Stomach (tissue), 9 donors: ENCODE measurements around the gene IFNK. TPM values are rescaled to one million over a fixed set of nuclear protein-coding genes. Genes with fewer than 3 reads are reported as not detected.

Experiments
- DNase-seq, 2 donors: peaks; one replicate each; pipeline versions ENCODE4 v3.0.0 to v3.0.0-alpha.2; 2013 to 2019
- H3K27ac ChIP-seq, 5 donors: fragments of 200-600 bp in 4 of 5; sonication (generic) in 4 of 5; one replicate each; pipeline ENCODE4 v1.5.1; 2013 to 2019; ENCODE audit warnings: mild to moderate bottlenecking in 1 of 5, moderate library complexity in 1 of 5
- H3K27me3 ChIP-seq, 3 donors: fragments of 200-600 bp; sonication (generic); one replicate each; pipeline ENCODE4 v1.5.1; 2017 to 2019; ENCODE audit warnings: mixed run types in 1 of 3
- H3K36me3 ChIP-seq, 4 donors: fragments of 200-600 bp; sonication (generic); 1 replicate in 3 of 4; 2 replicates in 1 of 4; pipeline ENCODE4 v1.5.1; 2016 to 2019
- H3K4me1 ChIP-seq, 4 donors: fragments of 200-600 bp; sonication (generic); one replicate each; pipeline ENCODE4 v1.5.1; 2016 to 2019
- H3K4me3 ChIP-seq, 4 donors: fragments of 200-600 bp; sonication (generic) in 3 of 4; one replicate each; pipeline ENCODE4 v1.5.1; 2016 to 2019; ENCODE audit warnings: mild to moderate bottlenecking in 1 of 4
- H3K9me3 ChIP-seq, 4 donors: fragments of 200-600 bp; sonication (generic); one replicate each; pipeline ENCODE4 v1.5.1; 2016 to 2019
- CTCF ChIP-seq, 7 experiments: fragments of 450-650 bp in 4 of 7; fragments of 200-600 bp in 3 of 7; sonication (generic) in 3 of 7; IDR thresholded peaks; one replicate each; pipeline ENCODE4 v1.5.1; 2016 to 2019; ENCODE audit warnings: antibody characterized with exemption in 7 of 7, control low read depth in 2 of 7, mild to moderate bottlenecking in 1 of 7
- EP300 ChIP-seq: sonication (generic); formaldehyde crosslinking; IDR thresholded peaks from one replicate; pipeline ENCODE4 v1.6.1; 2017; ENCODE audit warnings: antibody characterized with exemption
- POLR2A ChIP-seq, 4 donors: fragments of 450-650 bp; IDR thresholded peaks; one replicate each; pipeline ENCODE4 v1.6.1; 2016; ENCODE audit warnings: antibody characterized with exemption in 4 of 4, control low read depth in 2 of 4, mild to moderate bottlenecking in 1 of 4, moderate library complexity in 1 of 4
- POLR2AphosphoS5 ChIP-seq, 3 donors: sonication (generic); formaldehyde crosslinking; IDR thresholded peaks; one replicate each; pipeline ENCODE4 v1.6.1; 2016; ENCODE audit warnings: antibody characterized with exemption in 3 of 3
- WGBS, 5 donors: extraction: QIAGEN DNeasy Blood & Tissue Kit in 3 of 5; methylation state at CpG; one replicate each; pipeline versions ENCODE4 v1.1.5 to v1.1.7; 2013 to 2018; 5-methylcytosine and 5-hydroxymethylcytosine counted together
- intact Hi-C: fragments of 100-400 bp; cut with DNase I; formaldehyde crosslinking; loops from one replicate; pipeline ENCODE4 v1.15.1; 2023; ENCODE audit warnings: low total_unique reads
- polyA plus RNA-seq, 3 donors: library from polyadenylated mRNA; stranded (reverse); fragments of 200-250 nt; gene quantifications; one replicate each; pipeline ENCODE4 v1.2.3, GENCODE V29; 2013
- total RNA-seq, 5 donors: library from RNA; depleted of rRNA; stranded (reverse); fragments of >200 nt; gene quantifications; one replicate each; pipeline versions ENCODE4 v1.1.0 to v1.2.3, GENCODE V29; 2014 to 2016
- donor health status: healthy with polysubstance abuse.
- donor health status: Bipolar disorder and iron deficiency.
- donor health status: healthy.

IFNK gene
- total and polyA plus RNA-seq, 8 donors, result not detected

GRCh38 chr9:27561685-27562084 is 37.6 kb downstream of the IFNK start:
- Histone ChIP-seq H3K36me3 (peaks cover 7 to 78% (median 72%) of the 10 kb centered on the region in 4 donors), H3K4me3 (no peak overlapping the region), H3K4me1 (peaks cover 0 to 10% (median 3%) of the 10 kb centered on the region in 4 donors), H3K9me3 (no peaks in the 10 kb centered on the region), H3K27ac (no peak overlapping the region), H3K27me3 (no peaks in the 10 kb centered on the region)
- intact Hi-C loops, result no loop called here
- peak in 1 of 2 donors; percentile 51 for DNase-seq
- 46 to 64% (median 58%) methylated on average over 3 of the region's 3 CpGs for WGBS, 5 donors
- no peak for TF ChIP-seq POLR2AphosphoS5 (IDR thresholded peaks at IDR 0.05)
- TF ChIP-seq CTCF (IDR thresholded peaks at IDR 0.05), result no peak
- no peak for TF ChIP-seq POLR2A (IDR thresholded peaks at IDR 0.05)
- TF ChIP-seq EP300, result no peak

DNA sequence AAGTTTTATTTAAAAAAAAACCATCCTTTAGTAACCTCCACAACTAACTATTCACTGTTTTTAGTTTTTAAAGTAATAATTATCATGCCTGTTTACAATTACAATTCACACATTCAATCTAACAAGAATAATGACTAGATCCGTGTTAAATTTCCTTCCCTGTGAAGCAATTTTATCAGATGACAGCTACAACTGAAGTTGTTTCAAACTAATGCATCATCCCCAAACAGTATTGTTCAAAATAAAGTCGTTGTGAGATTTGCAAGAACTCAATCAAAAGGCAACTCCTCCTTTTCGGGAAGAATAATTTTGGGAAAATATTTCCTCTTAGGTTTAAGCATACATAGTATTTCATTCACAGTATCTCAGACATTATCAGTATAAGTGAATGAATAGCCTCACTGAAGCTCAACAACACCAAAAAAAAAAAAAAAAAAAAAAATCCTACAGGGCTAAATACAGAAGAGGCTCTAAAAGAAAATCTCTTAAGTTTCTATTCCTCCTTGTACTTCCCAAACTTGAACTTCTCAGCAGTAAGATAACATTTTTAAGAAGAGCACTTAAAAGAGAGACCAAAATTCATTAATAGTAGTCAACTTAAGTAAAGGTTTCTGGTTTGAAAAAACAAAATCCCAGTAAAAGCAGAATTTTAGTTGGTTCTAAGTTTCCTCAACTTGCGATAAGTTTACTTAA is 39.8 kb downstream of the IFNK start:
- no peak for DNase-seq
- H3K9me3 ChIP-seq, result no peaks in the 10 kb centered on the region
- peaks cover 0 to 16% (median 5%) of the 10 kb centered on the region in 4 donors for H3K4me1 ChIP-seq
- H3K4me3 ChIP-seq, result no peak overlapping the region
- WGBS, 5 donors, result 75 to 90% (median 83%) methylated on average over 4 of the region's 4 CpGs
- H3K27me3 ChIP-seq, result no peaks in the 10 kb centered on the region
- H3K27ac ChIP-seq, result peak overlapping the region in 1 of 5 donors; percentile 6
- intact Hi-C loops, result no loop called here
- H3K36me3 ChIP-seq, result peaks cover 0 to 61% (median 53%) of the 10 kb centered on the region in 4 donors
- TF ChIP-seq POLR2AphosphoS5 (IDR thresholded peaks at IDR 0.05) (no peak), EP300 (no peak), CTCF (IDR thresholded peaks at IDR 0.05) (no peak), POLR2A (IDR thresholded peaks at IDR 0.05) (no peak)

- TF ChIP-seq POLR2AphosphoS5 (IDR thresholded peaks at IDR 0.05), result no peak
- TF ChIP-seq CTCF (IDR thresholded peaks at IDR 0.05), result no peak
- no peak for TF ChIP-seq EP300
- no peak for TF ChIP-seq POLR2A (IDR thresholded peaks at IDR 0.05)
- no peaks in the 10 kb centered on the region for H3K27me3 ChIP-seq
- no peak for DNase-seq
- H3K36me3 ChIP-seq, result peaks cover 0 to 54% (median 50%) of the 10 kb centered on the region in 4 donors
- 86 to 89% (median 88%) methylated on average over 1 of the region's 1 CpG for WGBS, 5 donors
- intact Hi-C loops, result no loop called here
- H3K27ac ChIP-seq, result peak overlapping the region in 2 of 5 donors; percentile 6 to 36
- H3K4me1 ChIP-seq, result peaks cover 0 to 23% (median 7%) of the 10 kb centered on the region in 4 donors
- no peaks in the 10 kb centered on the region for H3K9me3 ChIP-seq
- H3K4me3 ChIP-seq, result no peak overlapping the region
These were observed 40.6 kb downstream of the IFNK start for GRCh38 chr9:27564670-27565069.

- peaks cover 0 to 30% (median 11%) of the 10 kb centered on the region in 4 donors for H3K4me1 ChIP-seq
- no peak for DNase-seq
- no peaks in the 10 kb centered on the region for H3K9me3 ChIP-seq
- intact Hi-C loops, result no loop called here
- no peak overlapping the region for H3K27ac ChIP-seq
- TF ChIP-seq POLR2A (IDR thresholded peaks at IDR 0.05), result no peak
- TF ChIP-seq EP300, result no peak
- TF ChIP-seq CTCF (IDR thresholded peaks at IDR 0.05), result no peak
- no peak for TF ChIP-seq POLR2AphosphoS5 (IDR thresholded peaks at IDR 0.05)
- peaks cover 0 to 43% (median 40%) of the 10 kb centered on the region in 4 donors for H3K36me3 ChIP-seq
- no peaks in the 10 kb centered on the region for H3K27me3 ChIP-seq
- H3K4me3 ChIP-seq, result no peak overlapping the region
These were observed 41.6 kb downstream of the IFNK start for GRCh38 chr9:27565696-27566095.
